CD14-positive monocyte (primary cell): Measurements from ENCODE around the gene CSNK1G2. TPM values are rescaled to one million over a fixed set of nuclear protein-coding genes. Genes with fewer than 3 reads are reported as not detected.

Source experiments
- DNase-seq, 3 donors: peaks; one replicate each; pipeline ENCODE4 v3.0.0-alpha.2; 2011 to 2022
- H2AFZ ChIP-seq: 2 replicates; pipeline ENCODE4 v1.6.0; 2012; ENCODE audit warnings: mild to moderate bottlenecking, low read depth, low read length, inconsistent platforms; ENCODE audit not compliant: insufficient read depth, poor library complexity, severe bottlenecking
- H3K27ac ChIP-seq, 2 donors: 1 replicate in 1 of 2; 2 replicates in 1 of 2; pipeline ENCODE4 v1.5.1; 2012 to 2013; ENCODE audit warnings: low read length in 2 of 2, control low read depth in 1 of 2, inconsistent platforms in 1 of 2, low read depth in 1 of 2, mild to moderate bottlenecking in 1 of 2
- H3K27me3 ChIP-seq, 2 donors: one replicate each; pipeline versions ENCODE4 v1.6.0 to v1.6.1; 2011 to 2013; ENCODE audit warnings: low read length in 2 of 2; ENCODE audit not compliant: control insufficient read depth in 2 of 2, insufficient read depth in 2 of 2
- H3K36me3 ChIP-seq, 2 donors: replicated peaks in 1 of 2; 1 replicate in 1 of 2; 2 replicates in 1 of 2; pipeline versions ENCODE4 v1.5.1 to v1.6.1; 2012 to 2013; ENCODE audit warnings: low read length in 2 of 2, control low read depth in 1 of 2, inconsistent platforms in 1 of 2, mild to moderate bottlenecking in 1 of 2; ENCODE audit not compliant: insufficient read depth in 2 of 2, control insufficient read depth in 1 of 2
- H3K4me1 ChIP-seq, 2 donors: 1 replicate in 1 of 2; 2 replicates in 1 of 2; pipeline versions ENCODE4 v1.5.1 to v1.6.1; 2012 to 2013; ENCODE audit warnings: low read length in 2 of 2, control low read depth in 1 of 2, inconsistent platforms in 1 of 2, mild to moderate bottlenecking in 1 of 2, moderate library complexity in 1 of 2; ENCODE audit not compliant: insufficient read depth in 2 of 2, control insufficient read depth in 1 of 2
- H3K4me2 ChIP-seq: replicated peaks from 2 replicates; pipeline ENCODE3; 2012; ENCODE audit warnings: low read length, moderate library complexity, mild to moderate bottlenecking; ENCODE audit not compliant: poor library complexity, severe bottlenecking; ENCODE audit errors: extremely low read depth
- H3K4me3 ChIP-seq, 3 experiments: fragments of 200-600 bp in 1 of 3; sonication (generic) in 1 of 3; replicated peaks in 1 of 3; 1 replicate in 2 of 3; 2 replicates in 1 of 3; pipeline ENCODE4 v1.5.1; 2011 to 2013; ENCODE audit warnings: low read length in 3 of 3, mild to moderate bottlenecking in 3 of 3, control low read depth in 2 of 3, low read depth in 2 of 3, inconsistent platforms in 1 of 3, moderate library complexity in 1 of 3
- H3K79me2 ChIP-seq: 2 replicates; pipeline ENCODE4 v1.6.0; 2012; ENCODE audit warnings: mild to moderate bottlenecking, control low read depth, inconsistent platforms, low read length, moderate library complexity; ENCODE audit not compliant: insufficient read depth
- H3K9ac ChIP-seq: 2 replicates; pipeline ENCODE4 v1.6.0; 2017; ENCODE audit warnings: low read length, mild to moderate bottlenecking; ENCODE audit not compliant: insufficient read depth, poor library complexity, severe bottlenecking
- H3K9me3 ChIP-seq, 2 donors: replicated peaks in 1 of 2; 1 replicate in 1 of 2; 2 replicates in 1 of 2; pipeline versions ENCODE4 v1.5.1 to v1.6.1; 2012 to 2013; ENCODE audit warnings: low read length in 2 of 2, control low read depth in 1 of 2; ENCODE audit not compliant: control insufficient read depth in 1 of 2, insufficient read depth in 1 of 2
- H4K20me1 ChIP-seq: 2 replicates; pipeline ENCODE4 v1.6.0; 2012; ENCODE audit warnings: mild to moderate bottlenecking, low read length, control low read depth, moderate library complexity; ENCODE audit not compliant: insufficient read depth
- H3K27ac Mint-ChIP-seq, 7 donors: one replicate each; pipeline ENCODE4 v1.8.0; 2020; ENCODE audit warnings: mild to moderate bottlenecking in 7 of 7, mixed read lengths in 7 of 7, moderate library complexity in 6 of 7, inconsistent platforms in 2 of 7
- H3K27me3 Mint-ChIP-seq, 3 donors: one replicate each; pipeline ENCODE4 v1.8.0; 2021 to 2022; ENCODE audit warnings: low read depth in 3 of 3, mild to moderate bottlenecking in 3 of 3, mixed read lengths in 3 of 3, moderate library complexity in 3 of 3, inconsistent platforms in 1 of 3
- H3K36me3 Mint-ChIP-seq, 2 donors: one replicate each; pipeline ENCODE4 v1.8.0; 2020; ENCODE audit warnings: mixed read lengths in 2 of 2, inconsistent platforms in 1 of 2, mild to moderate bottlenecking in 1 of 2
- H3K4me1 Mint-ChIP-seq: one replicate; pipeline ENCODE4 v1.8.0; 2020; ENCODE audit warnings: mild to moderate bottlenecking, mixed read lengths
- H3K4me3 Mint-ChIP-seq, 2 donors: one replicate each; pipeline ENCODE4 v1.8.0; 2020; ENCODE audit warnings: mild to moderate bottlenecking in 2 of 2, mixed read lengths in 2 of 2, moderate library complexity in 1 of 2
- H3K9me3 Mint-ChIP-seq, 7 donors: one replicate each; pipeline ENCODE4 v1.8.0; 2020 to 2022; ENCODE audit warnings: mixed read lengths in 7 of 7, mild to moderate bottlenecking in 6 of 7, moderate library complexity in 6 of 7, inconsistent platforms in 2 of 7
- CTCF ChIP-seq: fragments of 200-600 bp; IDR thresholded peaks from one replicate; pipeline ENCODE4 v1.8.0; 2022; ENCODE audit warnings: antibody characterized with exemption, mild to moderate bottlenecking
- WGBS: methylation state at CpG from one replicate; pipeline ENCODE4 v1.1.5; 2013; ENCODE audit warnings: missing lambda C conversion rate; ENCODE audit not compliant: insufficient coverage; 5-methylcytosine and 5-hydroxymethylcytosine counted together
- intact Hi-C, 2 donors: fragments of 100-400 bp; cut with micrococcal nuclease; formaldehyde crosslinking; loops; one replicate each; pipeline versions ENCODE4 v1.15.0 to v1.15.1; 2023
- polyA plus RNA-seq, 3 donors: library from polyadenylated mRNA; depleted of rRNA in 1 of 3; unstranded in 2 of 3; stranded (reverse) in 1 of 3; fragments of 300-500 nt in 2 of 3; fragments of >200 nt in 1 of 3; fragmentation: Illumina TruSeq in 2 of 3; gene quantifications; 1 replicate in 2 of 3; 2 replicates in 1 of 3; pipeline ENCODE4 v1.2.3, GENCODE V29; 2012 to 2021

Gene CSNK1G2
- polyA plus RNA-seq, 3 donors: 10.8 to 215 (median 20.3) TPM

GRCh38 chr19:2016041-2016807 lies 75.3 kb downstream of the CSNK1G2 start:
- Histone ChIP-seq H3K4me1 (peaks cover 15 to 22% of the 10 kb centered on the region in 2 donors), H3K4me2 (peak overlapping the region; percentile 28), H3K9ac (no peak overlapping the region), H4K20me1 (peaks cover 10% of the 10 kb centered on the region), H3K4me3 (peak overlapping the region in 1 of 3 experiments; percentile 55), H3K9me3 (no peaks in the 10 kb centered on the region), H2AFZ (no peak overlapping the region), H3K36me3 (peaks cover 0 to 3% of the 10 kb centered on the region in 2 donors), H3K27ac (no peak overlapping the region), H3K79me2 (peaks cover 26% of the 10 kb centered on the region), H3K27me3 (no peaks in the 10 kb centered on the region)
- H3K27me3 Mint-ChIP-seq: peaks cover 0 to 3% (median 0%) of the 10 kb centered on the region in 3 donors
- WGBS: 69% methylated on average over 15 of the region's 23 CpGs
- H3K9me3 Mint-ChIP-seq: peaks cover 0 to 3% (median 0%) of the 10 kb centered on the region in 7 donors
- peak; percentile 12 to 46 (median 36) for DNase-seq
- intact Hi-C loops: loop anchor here in 1 of 2 donors (5.0 kb wide), 1 partner anchor 51 kb away; no protein-coding TSS in a partner anchor
- peaks cover 18% of the 10 kb centered on the region for H3K4me1 Mint-ChIP-seq
- peak overlapping the region; percentile 46 to 48 for H3K4me3 Mint-ChIP-seq
- peaks cover 4 to 17% of the 10 kb centered on the region in 2 donors for H3K36me3 Mint-ChIP-seq
- TF ChIP-seq CTCF: no peak
- peak overlapping the region in 2 of 7 donors; percentile 66 to 76 for H3K27ac Mint-ChIP-seq

GRCh38 chr19:2018752-2019151 lies 77.8 kb downstream of the CSNK1G2 start:
- Mint-ChIP-seq H3K36me3 (peaks cover 0 to 1% of the 10 kb centered on the region in 2 donors), H3K4me3 (no peak overlapping the region), H3K9me3 (peaks cover 0 to 1% (median 0%) of the 10 kb centered on the region in 7 donors), H3K27ac (no peak overlapping the region), H3K4me1 (peaks cover 14% of the 10 kb centered on the region), H3K27me3 (peaks cover 2 to 12% (median 2%) of the 10 kb centered on the region in 3 donors)
- H3K36me3 ChIP-seq: no peaks in the 10 kb centered on the region
- H2AFZ ChIP-seq: no peak overlapping the region
- peaks cover 15 to 20% of the 10 kb centered on the region in 2 donors for H3K4me1 ChIP-seq
- H3K9ac ChIP-seq: no peak overlapping the region
- no peak for TF ChIP-seq CTCF
- H3K79me2 ChIP-seq: peaks cover 17% of the 10 kb centered on the region
- DNase-seq: no peak
- intact Hi-C loops: loop anchor here (1.0 to 5.0 kb wide), 3 partner anchors 49 to 78 kb away; partner anchors contain the start of genes IZUMO4 (in 1 of the 2) and MOB3A (in 1 of the 2)
- no peaks in the 10 kb centered on the region for H3K27me3 ChIP-seq
- H3K4me3 ChIP-seq: no peak overlapping the region
- no peaks in the 10 kb centered on the region for H3K9me3 ChIP-seq
- H3K4me2 ChIP-seq: no peak overlapping the region
- WGBS: 100% methylated on average over 8 of the region's 13 CpGs
- no peak overlapping the region for H3K27ac ChIP-seq
- H4K20me1 ChIP-seq: no peaks in the 10 kb centered on the region
